ENCODE measurements around the gene CLPTM1. TPM values are rescaled to one million over a fixed set of nuclear protein-coding genes. Genes with fewer than 3 reads are reported as not detected.

CLPTM1 gene
- total and polyA plus RNA-seq, 2 of the 8 experiments (the other 6 are each of a cell fraction or from before 2014, with no cell fraction given) = 84.8 to 108 TPM

DNA sequence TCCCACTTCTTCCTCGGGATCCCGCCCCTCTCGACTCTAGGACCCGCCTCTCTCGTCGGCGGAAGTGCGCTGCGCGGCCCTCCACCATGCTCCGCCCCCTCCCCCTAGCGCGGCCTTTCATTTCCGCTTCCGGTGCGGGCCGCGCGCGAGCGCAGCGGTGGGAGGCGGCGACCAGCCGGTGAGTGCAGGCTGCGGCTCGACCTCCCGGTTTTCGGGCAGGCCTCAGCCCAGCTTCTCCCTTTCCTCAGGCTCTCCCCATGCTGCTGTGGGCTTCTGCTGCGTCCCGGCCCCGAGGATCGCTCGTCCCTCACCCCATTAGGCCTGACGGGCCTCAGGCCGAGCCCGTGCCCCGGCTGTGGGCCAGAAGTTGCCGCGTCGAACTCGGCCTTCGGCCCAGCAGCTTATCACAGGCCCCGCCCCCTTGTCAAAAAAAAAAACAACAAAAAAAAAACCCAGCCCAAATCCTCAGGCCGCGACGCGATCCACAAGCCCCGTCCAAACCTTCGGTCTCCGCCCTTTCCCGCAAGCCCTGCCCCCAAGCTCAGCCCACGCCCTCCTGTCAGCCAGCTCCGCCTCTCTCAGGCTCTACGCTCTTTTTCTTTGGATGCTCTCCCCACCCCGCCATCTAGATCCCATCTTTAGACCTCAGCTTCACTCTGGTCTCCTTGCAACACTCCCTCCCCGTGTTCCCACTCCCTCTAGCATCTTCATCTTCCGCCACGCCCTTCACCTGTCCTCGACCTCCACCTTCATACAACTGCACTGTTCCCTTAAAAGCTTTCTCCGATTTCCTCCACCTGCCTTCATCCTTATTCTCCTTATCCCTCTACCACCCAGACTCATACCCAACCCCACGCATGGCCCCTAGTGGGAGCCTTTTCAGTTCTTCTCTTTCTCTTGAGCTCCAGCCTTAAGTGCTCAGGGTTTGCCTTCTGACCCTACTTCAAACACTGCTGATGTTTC is 84.0 kb downstream of the CLPTM1 start, which contains the start of gene CLASRP:
TSS of gene CLASRP (plus strand) at position 115 of the 963 bp plus-strand sequence. CDS start 1,168 bp downstream, outside the sequence.
- Histone ChIP-seq H3K4me1 (replicated peaks in 1 of 4; ENCODE audit: control insufficient read depth in 3 of 4, insufficient read depth in 4 of 4, low read length in 3 of 4) (peaks cover 0 to 7% (median 4%) of the 10 kb centered on the region in 4 experiments; a peak in 6 of 7 replicates), H3K23me2 (ENCODE audit: low read depth, low read length) (peaks cover 2% of the 10 kb centered on the region), H2AK5ac (ENCODE audit: low read depth, low read length) (no peak within 1 kb of the TSS), H3K4me3 (ENCODE audit: extremely low read depth in 1 of 4, insufficient read depth in 2 of 4, low read depth in 3 of 4, low read length in 4 of 4) (peak within 1 kb of the TSS; percentile 85 to 95 (median 94)), H3K56ac (replicated peaks; ENCODE audit: insufficient read length, low read depth, low read length) (no peak within 1 kb of the TSS), H3K9me3 (ENCODE audit: insufficient read depth in 2 of 2, low read depth in 1 of 2, low read length in 1 of 2) (no peaks in the 10 kb centered on the region), H3K27ac (ENCODE audit: low read depth, low read length) (peak within 1 kb of the TSS; percentile 67), H3K4me2 (ENCODE audit: insufficient read depth in 1 of 2, low read depth in 2 of 2, low read length in 2 of 2) (peak within 1 kb of the TSS; percentile 85 to 89), H3K23ac (ENCODE audit: insufficient read length) (no peak within 1 kb of the TSS), H3K27me3 (replicated peaks in 1 of 4; ENCODE audit: control insufficient read depth in 3 of 4, extremely low read depth in 1 of 4, insufficient read depth in 3 of 4, low read length in 3 of 4) (no peaks in the 10 kb centered on the region), H3K18ac (ENCODE audit: extremely low read depth, low read length) (no peak within 1 kb of the TSS), H4K20me1 (replicated peaks in 1 of 2; ENCODE audit: control insufficient read depth in 1 of 2, insufficient read depth in 2 of 2, low read length in 2 of 2) (peaks cover 10 to 16% of the 10 kb centered on the region in 2 experiments), H2BK12ac (ENCODE audit: low read depth, low read length) (no peak within 1 kb of the TSS), H2BK5ac (ENCODE audit: low read depth, low read length) (peak within 1 kb of the TSS; percentile 60; the same call in 1 of the 2 replicates), H2BK120ac (replicated peaks; ENCODE audit: low read depth, low read length) (no peak within 1 kb of the TSS), H2AFZ (ENCODE audit: low read length) (no peak within 1 kb of the TSS), H3K79me2 (ENCODE audit: control insufficient read depth in 1 of 2, insufficient read depth in 2 of 2, low read length in 2 of 2) (peaks cover 10 to 25% of the 10 kb centered on the region in 2 experiments), H3K9ac (replicated peaks in 1 of 4; ENCODE audit: extremely low read depth in 1 of 4, low read depth in 3 of 4, low read length in 3 of 4) (peak within 1 kb of the TSS; percentile 74 to 91 (median 84)), H3K36me3 (ENCODE audit: control insufficient read depth in 2 of 4, insufficient read depth in 4 of 4, low read length in 3 of 4) (peaks cover 7 to 39% (median 22%) of the 10 kb centered on the region in 4 experiments), H3K14ac (ENCODE audit: insufficient read length) (no peak within 1 kb of the TSS), H4K5ac (ENCODE audit: insufficient read length, low read depth, low read length) (peak within 1 kb of the TSS; percentile 39), H3K79me1 (ENCODE audit: low read depth, low read length) (peaks cover 14% of the 10 kb centered on the region), H4K91ac (replicated peaks; ENCODE audit: insufficient read length, low read length) (peak within 1 kb of the TSS; percentile 89), H2BK20ac (ENCODE audit: low read length) (no peak within 1 kb of the TSS), H4K8ac (ENCODE audit: extremely low read depth, insufficient read depth, low read length) (peak within 1 kb of the TSS; percentile 78), H2BK15ac (ENCODE audit: low read length) (no peak within 1 kb of the TSS), H3K4ac (replicated peaks; ENCODE audit: insufficient read length, low read depth, low read length) (peak within 1 kb of the TSS; percentile 94)
- 9% methylated on average over 29 of the region's 62 CpGs; no CpG with 5 or more reads in 1 of the 2 experiments for WGBS, 2 experiments (ENCODE audit: extremely low coverage in 1 of 2, insufficient coverage in 1 of 2, insufficient read length in 1 of 2, insufficient replicate concordance in 2 of 2, low coverage in 1 of 2, low lambda C conversion rate in 2 of 2, missing lambda C conversion rate in 1 of 2)
- DNase-seq (ENCODE audit: low read depth in 1 of 2, low spot score in 2 of 2) = peak in 1 of 2 experiments; percentile 92
- POLR2A ChIA-PET (ENCODE audit: partially characterized antibody) = interaction anchor here (0.5 to 2.2 kb wide), 26 partner anchors 8 to 332 kb away, joined by 3 to 11 read pairs (median 3); partner anchors contain the start of genes APOE, CLPTM1, PPP1R37 and TOMM40
- CTCF ChIA-PET (ENCODE audit: partially characterized antibody) = interaction anchor here (0.7 to 9.7 kb wide), 16 partner anchors 12 to 144 kb away, joined by 3 to 85 read pairs (median 3); no protein-coding TSS in a partner anchor
- no peak for FAIRE-seq
- TF ChIP-seq TAF1 (IDR thresholded peaks at IDR 0.05; ENCODE audit: low read depth, low read length) = peak; percentile 70; the same call in 1 of the 2 replicates
- peak; percentile 79 for TF ChIP-seq SAP30 (IDR thresholded peaks at IDR 0.05; ENCODE audit: insufficient read depth, insufficient replicate concordance, low read length)
- TF ChIP-seq SIX5 (IDR thresholded peaks at IDR 0.05; ENCODE audit: low read depth, low read length) = no peak
- no peak for TF ChIP-seq CHD2 (IDR thresholded peaks at IDR 0.05; ENCODE audit: low read length)
- TF ChIP-seq POLR2A (IDR thresholded peaks at IDR 0.05; ENCODE audit: control extremely low read depth in 1 of 2, low read depth in 2 of 2, low read length in 2 of 2) = peak; percentile 42 to 84
- TF ChIP-seq CREB1 (IDR thresholded peaks at IDR 0.05) = peak; percentile 42; the same call in 1 of the 2 replicates
- TF ChIP-seq RXRA (IDR thresholded peaks at IDR 0.05; ENCODE audit: insufficient read depth, low read depth, low read length) = no peak
- no peak for TF ChIP-seq BRCA1 (IDR thresholded peaks at IDR 0.05; ENCODE audit: low read depth, low read length)
- TF ChIP-seq TBP (IDR thresholded peaks at IDR 0.05; ENCODE audit: low read depth, low read length) = peak; percentile 46; the same call in 1 of the 2 replicates
